ENCODE measurements around the gene ALK.

ALK gene

DNA sequence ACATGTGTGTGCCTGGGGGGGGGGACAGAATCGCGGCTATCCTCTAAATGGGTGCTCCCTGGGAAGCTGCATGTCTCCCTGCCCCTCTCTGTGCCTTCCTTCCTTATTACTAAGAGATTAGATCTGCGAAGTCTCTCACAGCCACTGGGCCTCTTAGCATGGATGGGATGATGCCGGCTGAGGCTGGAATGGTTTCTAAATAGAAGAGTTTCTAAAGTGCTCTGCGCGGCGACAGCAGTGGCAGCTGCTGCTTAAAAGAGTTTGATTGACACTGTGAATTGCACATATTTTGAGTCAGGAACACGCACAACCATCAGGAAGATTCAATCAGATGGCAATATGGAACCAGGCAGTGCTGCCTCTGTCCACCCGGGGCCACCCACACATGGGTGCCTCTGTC lies 642.4 kb downstream of the ALK start:
- DNase-seq (ENCODE audit: low read depth): no peak
- TF ChIP-seq CTCF (IDR thresholded peaks at IDR 0.05; ENCODE audit: control insufficient read depth, insufficient read depth, low read depth, low read length, missing control alignments): no peak
- no peak overlapping the region for H3K4me3 ChIP-seq (ENCODE audit: control insufficient read depth, low read depth, low read length)

DNA sequence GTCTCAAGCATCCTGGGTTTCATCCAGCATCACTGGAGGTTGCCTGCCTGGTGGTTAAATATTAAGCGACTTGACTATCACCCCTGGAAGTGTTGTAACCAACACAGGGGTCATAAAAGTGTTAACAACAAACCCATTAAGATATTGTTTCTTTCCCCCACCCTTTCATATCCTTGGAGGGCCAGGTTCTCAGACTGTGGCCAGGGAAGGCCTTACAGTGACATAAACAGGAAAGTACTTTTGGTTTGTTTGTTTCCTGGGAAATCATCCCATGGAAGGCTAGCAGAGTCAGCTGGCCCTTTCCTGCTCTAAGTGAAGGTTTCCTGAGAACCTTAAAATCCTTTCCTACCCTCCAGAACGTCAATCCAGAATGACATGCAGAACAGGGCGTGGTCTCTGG lies 645.2 kb downstream of the ALK start:
- DNase-seq (ENCODE audit: low read depth): no peak
- H3K4me3 ChIP-seq (ENCODE audit: control insufficient read depth, low read depth, low read length): no peak overlapping the region
- no peak for TF ChIP-seq CTCF (IDR thresholded peaks at IDR 0.05; ENCODE audit: control insufficient read depth, insufficient read depth, low read depth, low read length, missing control alignments)

DNA sequence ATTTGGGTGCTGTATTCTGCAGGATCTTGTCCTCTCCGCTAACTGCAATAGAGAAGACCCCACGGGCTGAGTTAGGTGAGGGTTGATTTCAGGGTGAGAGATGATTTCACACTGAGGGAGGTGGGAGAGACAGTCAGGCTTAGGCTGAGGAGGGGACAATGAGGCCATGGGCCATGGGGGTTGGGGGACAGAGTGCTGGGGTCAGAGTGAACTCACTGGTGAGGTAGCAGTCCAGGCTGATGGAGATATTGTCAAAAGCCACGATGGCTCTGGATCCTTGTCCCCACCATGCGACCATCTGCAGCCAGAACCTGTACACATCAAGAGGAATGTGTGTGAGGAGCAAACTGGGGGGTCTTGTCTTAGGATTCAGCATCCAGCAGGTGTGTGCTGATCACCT lies 646.2 kb downstream of the ALK start:
- no peak overlapping the region for H3K4me3 ChIP-seq (ENCODE audit: control insufficient read depth, low read depth, low read length)

GRCh38 chr2:29273685-29274611 lies 647.4 kb downstream of the ALK start:
- no peak for DNase-seq (ENCODE audit: low read depth)
- no peak for TF ChIP-seq CTCF (IDR thresholded peaks at IDR 0.05; ENCODE audit: control insufficient read depth, insufficient read depth, low read depth, low read length, missing control alignments)
- no peak overlapping the region for H3K4me3 ChIP-seq (ENCODE audit: control insufficient read depth, low read depth, low read length)

More for the DNA sequence above, 646.2 kb downstream of the ALK start:
- no peak for TF ChIP-seq CTCF (IDR thresholded peaks at IDR 0.05; ENCODE audit: control insufficient read depth, insufficient read depth, low read depth, low read length, missing control alignments)
- no peak for DNase-seq (ENCODE audit: low read depth)

- H3K4me3 ChIP-seq (ENCODE audit: control insufficient read depth, low read depth, low read length): no peak overlapping the region
- no peak for DNase-seq (ENCODE audit: low read depth)
- no peak for TF ChIP-seq CTCF (IDR thresholded peaks at IDR 0.05; ENCODE audit: control insufficient read depth, insufficient read depth, low read depth, low read length, missing control alignments)
Observed at GRCh38 chr2:29273004-29273684, 648.2 kb downstream of the ALK start.

GRCh38 chr2:29272311-29272710 lies 649.1 kb downstream of the ALK start:
- no peak for TF ChIP-seq CTCF (IDR thresholded peaks at IDR 0.05; ENCODE audit: control insufficient read depth, insufficient read depth, low read depth, low read length, missing control alignments)
- DNase-seq (ENCODE audit: low read depth): no peak

More at GRCh38 chr2:29272311-29272710, 649.1 kb downstream of the ALK start:
- no peak overlapping the region for H3K4me3 ChIP-seq (ENCODE audit: control insufficient read depth, low read depth, low read length)

Measured in AG09309 (cell line).